Left cardiac atrium (tissue), 4 donors: Measurements from ENCODE around the gene LHFPL2. TPM values are rescaled to one million over a fixed set of nuclear protein-coding genes. Genes with fewer than 3 reads are reported as not detected.
A peak's percentile ranks its signal among the peaks of the same experiment; 100 is the strongest.

Experiments used
- ATAC-seq, 2 donors: fragments of 200-7000 bp; cut with Tn5 transposase; one replicate each; pipeline ENCODE4 v1.9.1; 2020; ENCODE audit warnings: mild to moderate bottlenecking in 2 of 2, moderate library complexity in 2 of 2
- DNase-seq: peaks from one replicate; pipeline ENCODE4 v3.0.0-alpha.2; 2020
- intact Hi-C, 2 donors: fragments of 100-400 bp; cut with DNase I; formaldehyde crosslinking; loops; one replicate each; pipeline versions ENCODE4 v1.14.1 to v1.15.1; 2022 to 2023
- total RNA-seq, 2 donors: library from RNA; stranded (reverse); fragmentation: NEBNext Ultra II Directional; extraction: Animal tissue kit (Norgen Biotek cat#: 25700); gene quantifications; one replicate each; pipeline ENCODE4 v1.2.1, GENCODE V29; 2021
- donor health status: DM: no; HTN: yes; CAD: no.
- donor health status: DM: no; HTN: yes; CAD: no; lungs with severe emphysema.
- donor health status: DM: yes; HTN: yes; CAD: no.
- donor health status: Dilated cardiomyopathy.

LHFPL2 gene
- total RNA-seq, 2 donors from 2014 or later, result 12.5 to 23.9 TPM

- DNase-seq (no peak), ATAC-seq (no peak)
- intact Hi-C loops, result loop anchor here in 1 of 2 donors (5.0 kb wide), 1 partner anchor 45 kb away; no protein-coding TSS in a partner anchor
These were observed 56.4 kb downstream of the LHFPL2 start for GRCh38 chr5:78591972-78592700.

- intact Hi-C loops, result loop anchor here in 1 of 2 donors (5.0 kb wide), 1 partner anchor 44 kb away; no protein-coding TSS in a partner anchor
- ATAC-seq, result no peak
- no peak for DNase-seq
These were observed 57.4 kb downstream of the LHFPL2 start for GRCh38 chr5:78591138-78591612.

GRCh38 chr5:78589923-78590322 lies 58.6 kb downstream of the LHFPL2 start:
- intact Hi-C loops, result loop anchor here in 1 of 2 donors (5.0 kb wide), 1 partner anchor 43 kb away; no protein-coding TSS in a partner anchor
- DNase-seq, result no peak
- ATAC-seq, result no peak

GRCh38 chr5:78588507-78588906 lies 60.1 kb downstream of the LHFPL2 start:
- intact Hi-C loops, result no loop called here
- no peak for ATAC-seq
- no peak for DNase-seq

- intact Hi-C loops, result no loop called here
- DNase-seq, result no peak
- ATAC-seq, result peak in 1 of 2 donors; percentile 65
These were observed 60.7 kb downstream of the LHFPL2 start for GRCh38 chr5:78587775-78588291.

GRCh38 chr5:78587081-78587774 lies 61.3 kb downstream of the LHFPL2 start:
- no peak for DNase-seq
- intact Hi-C loops, result no loop called here
- ATAC-seq, result peak in 1 of 2 donors; percentile 41

- intact Hi-C loops, result no loop called here
- ATAC-seq (peak in 1 of 2 donors; percentile 75), DNase-seq (peak; percentile 34)
These were observed 62.3 kb downstream of the LHFPL2 start for GRCh38 chr5:78586251-78586650.

GRCh38 chr5:78578015-78578414 lies 70.6 kb downstream of the LHFPL2 start:
- DNase-seq (no peak), ATAC-seq (no peak)
- intact Hi-C loops, result no loop called here

GRCh38 chr5:78577071-78577807 lies 71.3 kb downstream of the LHFPL2 start:
- peak in 1 of 2 donors; percentile 25 for ATAC-seq
- DNase-seq, result no peak
- intact Hi-C loops, result no loop called here

GRCh38 chr5:78576376-78576775 lies 72.2 kb downstream of the LHFPL2 start:
- intact Hi-C loops, result no loop called here
- DNase-seq (no peak), ATAC-seq (no peak)

- DNase-seq (peak; percentile 33), ATAC-seq (peak; percentile 81 to 88)
- intact Hi-C loops, result no loop called here
These were observed 73.8 kb downstream of the LHFPL2 start for GRCh38 chr5:78574731-78575161.

GRCh38 chr5:78574131-78574673 lies 74.4 kb downstream of the LHFPL2 start:
- ATAC-seq (peak; percentile 47 to 79), DNase-seq (no peak)
- intact Hi-C loops, result no loop called here

GRCh38 chr5:78573318-78573717 lies 75.3 kb downstream of the LHFPL2 start:
- intact Hi-C loops, result no loop called here
- DNase-seq (no peak), ATAC-seq (no peak)

- DNase-seq (no peak), ATAC-seq (no peak)
- intact Hi-C loops, result no loop called here
These were observed 77.9 kb downstream of the LHFPL2 start for GRCh38 chr5:78570646-78571045.

- intact Hi-C loops, result no loop called here
- DNase-seq, result peak; percentile 64
- peak; percentile 15 to 48 for ATAC-seq
These were observed 79.1 kb downstream of the LHFPL2 start for GRCh38 chr5:78569441-78569840.

GRCh38 chr5:78568676-78569075 lies 79.9 kb downstream of the LHFPL2 start:
- intact Hi-C loops, result no loop called here
- DNase-seq (no peak), ATAC-seq (peak in 1 of 2 donors; percentile 11)

- no peak for DNase-seq
- no peak for ATAC-seq
- intact Hi-C loops, result no loop called here
These were observed 80.4 kb downstream of the LHFPL2 start for GRCh38 chr5:78568212-78568611.

- DNase-seq (no peak), ATAC-seq (no peak)
- intact Hi-C loops, result no loop called here
These were observed 81.0 kb downstream of the LHFPL2 start for GRCh38 chr5:78567617-78568016.
